Measurements from ENCODE around the gene BEX1.
"Not testable (repeated sequence)": the region's sequence is repeated elsewhere in the genome, so short reads cannot be mapped to it uniquely, and the experiment has no call there.

BEX1 gene

DNA sequence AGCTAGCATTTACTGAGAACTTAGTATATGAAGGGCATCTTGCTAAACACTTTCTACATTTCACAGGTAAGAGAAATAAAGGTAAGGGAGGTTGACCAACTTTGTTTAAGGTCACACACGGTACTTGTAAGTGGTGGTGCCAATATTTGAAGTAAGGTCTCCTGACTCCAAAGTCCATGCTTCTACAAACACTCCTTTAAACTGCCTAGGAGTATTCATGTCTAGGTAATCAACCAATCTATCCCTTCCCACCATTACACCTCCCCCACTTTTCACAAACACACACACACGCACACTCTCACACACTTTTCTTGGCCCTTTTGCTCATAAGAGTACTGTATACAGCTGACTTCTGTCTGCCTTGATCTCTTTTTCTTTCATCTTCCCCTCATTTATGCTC lies 7.1 kb downstream of the BEX1 start:
- H3K4me3 ChIP-seq (replicated peaks in 1 of 2; ENCODE audit: low read depth in 2 of 2, low read length in 2 of 2) = no peak overlapping the region
- TF ChIP-seq, protein P1, sequence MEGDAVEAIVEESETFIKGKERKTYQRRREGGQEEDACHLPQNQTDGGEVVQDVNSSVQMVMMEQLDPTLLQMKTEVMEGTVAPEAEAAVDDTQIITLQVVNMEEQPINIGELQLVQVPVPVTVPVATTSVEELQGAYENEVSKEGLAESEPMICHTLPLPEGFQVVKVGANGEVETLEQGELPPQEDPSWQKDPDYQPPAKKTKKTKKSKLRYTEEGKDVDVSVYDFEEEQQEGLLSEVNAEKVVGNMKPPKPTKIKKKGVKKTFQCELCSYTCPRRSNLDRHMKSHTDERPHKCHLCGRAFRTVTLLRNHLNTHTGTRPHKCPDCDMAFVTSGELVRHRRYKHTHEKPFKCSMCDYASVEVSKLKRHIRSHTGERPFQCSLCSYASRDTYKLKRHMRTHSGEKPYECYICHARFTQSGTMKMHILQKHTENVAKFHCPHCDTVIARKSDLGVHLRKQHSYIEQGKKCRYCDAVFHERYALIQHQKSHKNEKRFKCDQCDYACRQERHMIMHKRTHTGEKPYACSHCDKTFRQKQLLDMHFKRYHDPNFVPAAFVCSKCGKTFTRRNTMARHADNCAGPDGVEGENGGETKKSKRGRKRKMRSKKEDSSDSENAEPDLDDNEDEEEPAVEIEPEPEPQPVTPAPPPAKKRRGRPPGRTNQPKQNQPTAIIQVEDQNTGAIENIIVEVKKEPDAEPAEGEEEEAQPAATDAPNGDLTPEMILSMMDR (IDR thresholded peaks at IDR 0.05; ENCODE audit: low read depth, low read length) = no peak
- no peak for DNase-seq (ENCODE audit: low read depth in 2 of 2)

DNA sequence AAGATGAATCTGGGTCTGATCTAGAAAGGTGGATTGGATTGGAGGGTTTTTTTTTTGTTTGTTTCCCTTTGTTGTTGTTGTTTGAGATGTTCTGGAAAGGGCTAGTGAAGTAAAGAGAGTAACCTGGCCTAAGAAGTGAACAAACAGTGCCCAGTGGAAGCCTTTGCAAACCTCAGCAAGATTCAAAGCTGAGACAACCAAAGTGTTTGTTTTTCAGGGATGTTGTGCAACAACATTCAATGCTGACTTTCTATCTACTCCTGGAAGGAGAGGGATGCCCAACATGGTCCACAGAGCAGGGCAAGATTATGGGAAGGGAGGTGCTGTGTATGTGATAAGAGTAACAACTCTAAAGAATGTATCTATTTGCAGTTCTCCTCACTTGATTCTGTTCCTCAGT lies 11.3 kb downstream of the BEX1 start:
- no peak for DNase-seq (ENCODE audit: low read depth in 2 of 2)
- TF ChIP-seq, protein P1 (IDR thresholded peaks at IDR 0.05; ENCODE audit: low read depth, low read length) = no peak
- H3K4me3 ChIP-seq (replicated peaks in 1 of 2; ENCODE audit: low read depth in 2 of 2, low read length in 2 of 2) = no peak overlapping the region

DNA sequence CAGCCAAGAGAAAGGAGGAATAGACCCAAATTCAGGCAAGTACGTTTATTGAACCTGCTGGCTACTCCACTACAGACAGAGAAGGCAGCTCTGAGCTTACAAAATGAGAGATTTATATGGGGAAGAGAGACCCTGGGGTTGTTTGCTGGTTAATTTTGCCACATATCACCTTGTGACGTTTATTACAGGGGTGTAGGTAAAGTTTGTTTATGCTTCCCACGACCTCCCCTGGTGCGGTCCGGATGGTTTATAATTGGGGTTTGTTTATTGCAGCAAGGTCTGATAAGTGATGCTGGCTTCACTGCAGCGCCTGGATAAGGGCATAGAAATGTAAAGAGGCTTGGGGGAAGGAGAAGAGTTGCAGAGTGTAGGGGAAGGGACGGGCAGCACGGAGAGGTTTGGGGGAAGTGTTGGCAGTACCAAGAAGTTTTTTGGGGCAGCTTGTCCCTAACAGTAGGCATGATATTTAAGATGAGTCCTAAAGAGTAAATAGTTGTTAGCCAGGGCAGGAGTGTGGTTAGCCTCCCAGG lies 12.6 kb downstream of the BEX1 start:
- TF ChIP-seq, protein P1 (IDR thresholded peaks at IDR 0.05; ENCODE audit: low read depth, low read length) = no peak
- no peak for DNase-seq (ENCODE audit: low read depth in 2 of 2)
- H3K4me3 ChIP-seq (replicated peaks in 1 of 2; ENCODE audit: low read depth in 2 of 2, low read length in 2 of 2) = no peak overlapping the region

DNA sequence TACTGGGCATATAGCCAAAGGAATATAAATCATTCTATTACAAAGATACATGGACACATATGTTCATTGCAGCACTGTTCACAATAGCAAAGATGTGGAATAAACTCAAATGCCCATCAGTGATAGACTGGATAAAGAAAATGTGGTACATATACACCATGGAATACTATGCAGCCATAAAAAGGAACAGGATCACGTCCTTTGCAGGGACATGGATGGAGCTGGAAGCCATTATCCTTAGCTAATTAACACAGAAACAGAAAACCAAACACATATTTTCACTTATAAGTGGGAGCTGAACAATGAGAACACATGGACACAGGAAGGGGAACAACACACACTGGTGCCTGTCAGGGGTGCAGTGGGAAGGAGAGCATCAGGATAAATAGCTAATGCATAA lies 30.6 kb downstream of the BEX1 start:
- H3K4me3 ChIP-seq (replicated peaks in 1 of 2; ENCODE audit: low read depth in 2 of 2, low read length in 2 of 2) = not testable (repeated sequence)

DNA sequence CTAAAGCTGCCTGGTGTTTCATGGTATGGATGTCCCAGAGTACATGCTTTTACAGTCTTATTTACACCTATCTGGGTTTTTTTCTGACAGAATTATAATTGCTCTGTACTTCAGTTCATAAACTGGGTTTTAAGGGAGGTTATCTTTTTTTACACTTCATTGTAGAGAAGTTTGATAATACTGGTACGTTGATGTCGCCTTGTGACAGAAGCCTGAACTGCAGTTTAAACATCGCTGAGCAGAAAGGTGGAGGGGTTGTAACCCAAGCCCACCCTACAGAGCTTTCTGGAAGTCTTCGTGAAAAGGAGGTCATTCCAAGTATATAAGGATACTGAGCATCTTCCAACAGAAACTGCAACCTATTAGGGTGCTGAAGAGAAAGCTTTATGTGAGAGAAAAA lies 46.4 kb downstream of the BEX1 start:
- no peak overlapping the region for H3K4me3 ChIP-seq (replicated peaks in 1 of 2; ENCODE audit: low read depth in 2 of 2, low read length in 2 of 2)
- peak in 1 of 2 donors; percentile 1 for DNase-seq (ENCODE audit: low read depth in 2 of 2)
- TF ChIP-seq, protein P1 (IDR thresholded peaks at IDR 0.05; ENCODE audit: low read depth, low read length) = no peak

More for the DNA sequence above, 30.6 kb downstream of the BEX1 start:
- not testable (repeated sequence) for DNase-seq (ENCODE audit: low read depth in 2 of 2)

DNA sequence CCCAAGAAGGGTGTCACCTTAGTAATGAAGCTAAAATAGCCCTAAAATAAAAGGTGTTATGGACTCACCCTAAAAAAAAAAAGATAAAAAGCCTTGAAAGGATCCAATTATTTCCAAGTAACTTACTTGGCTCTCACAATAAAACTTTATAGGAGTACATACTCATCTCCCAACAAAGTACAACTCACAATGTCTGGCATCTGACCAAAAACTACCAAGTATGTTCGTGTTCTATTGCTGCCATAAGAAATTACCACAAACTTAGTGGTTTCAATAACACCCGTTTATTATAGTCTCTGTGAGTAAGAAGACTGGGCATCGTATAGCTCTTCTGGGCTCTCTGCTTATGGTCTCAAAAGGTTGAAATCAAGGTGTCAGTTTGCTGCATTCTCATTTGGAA lies 51.0 kb downstream of the BEX1 start:
- TF ChIP-seq, protein P1 (IDR thresholded peaks at IDR 0.05; ENCODE audit: low read depth, low read length) = no peak
- H3K4me3 ChIP-seq (replicated peaks in 1 of 2; ENCODE audit: low read depth in 2 of 2, low read length in 2 of 2) = no peak overlapping the region
- DNase-seq (ENCODE audit: low read depth in 2 of 2) = no peak

All from cardiac fibroblast (primary cell).